HG03575 (cell line): ENCODE measurements around the gene NEK11.

Experiments used
- ATAC-seq: cut with Tn5 transposase; IDR thresholded peaks from one replicate; pipeline ENCODE4 v1.9.1; 2021; ENCODE audit not compliant: unreplicated experiment, insufficient number of reproducible peaks, low FRiP score; ENCODE audit errors: extremely low read depth

The NEK11 gene

GRCh38 chr3:131261104-131261503, 234.4 kb downstream of the NEK11 start:
- ATAC-seq, result no peak

- no peak for ATAC-seq
These were observed 248.9 kb downstream of the NEK11 start for GRCh38 chr3:131275556-131275955.

- no peak for ATAC-seq
These were observed 251.3 kb downstream of the NEK11 start for GRCh38 chr3:131277836-131278497.

GRCh38 chr3:131279577-131279976, 252.9 kb downstream of the NEK11 start:
- no peak for ATAC-seq

- no peak for ATAC-seq
These were observed 255.7 kb downstream of the NEK11 start for GRCh38 chr3:131282379-131282778.

GRCh38 chr3:131282967-131283366, 256.3 kb downstream of the NEK11 start:
- no peak for ATAC-seq

- no peak for ATAC-seq
These were observed 257.2 kb downstream of the NEK11 start for GRCh38 chr3:131283862-131284261.

GRCh38 chr3:131284302-131284701, 257.6 kb downstream of the NEK11 start:
- ATAC-seq, result no peak

- ATAC-seq, result no peak
These were observed 258.8 kb downstream of the NEK11 start for GRCh38 chr3:131285456-131285855.

- ATAC-seq, result no peak
These were observed 273.2 kb downstream of the NEK11 start for GRCh38 chr3:131299836-131300235.

- ATAC-seq, result no peak
These were observed 277.2 kb downstream of the NEK11 start for GRCh38 chr3:131303848-131304247.

GRCh38 chr3:131304890-131305289, 278.2 kb downstream of the NEK11 start:
- no peak for ATAC-seq

- no peak for ATAC-seq
These were observed 279.6 kb downstream of the NEK11 start for GRCh38 chr3:131306242-131306641.

- ATAC-seq, result no peak
These were observed 287.6 kb downstream of the NEK11 start for GRCh38 chr3:131314318-131314717.

- no peak for ATAC-seq
These were observed 288.5 kb downstream of the NEK11 start for GRCh38 chr3:131315162-131315561.

- no peak for ATAC-seq
These were observed 291.0 kb downstream of the NEK11 start for GRCh38 chr3:131317667-131318066.

- no peak for ATAC-seq
These were observed 296.3 kb downstream of the NEK11 start for GRCh38 chr3:131323014-131323413.

- no peak for ATAC-seq
These were observed 297.1 kb downstream of the NEK11 start for GRCh38 chr3:131323792-131324191.

GRCh38 chr3:131324923-131325322, 298.2 kb downstream of the NEK11 start:
- no peak for ATAC-seq

GRCh38 chr3:131326307-131326706, 299.6 kb downstream of the NEK11 start:
- no peak for ATAC-seq

- no peak for ATAC-seq
These were observed 302.0 kb downstream of the NEK11 start for GRCh38 chr3:131328721-131329120.
